HG02610 (cell line): Measurements from ENCODE around the gene MPEG1.

Experiments
- ATAC-seq: cut with Tn5 transposase; IDR thresholded peaks from one replicate; pipeline ENCODE4 v1.9.1; 2021; ENCODE audit warnings: mild to moderate bottlenecking, moderate library complexity; ENCODE audit not compliant: unreplicated experiment

MPEG1 gene, protein sequence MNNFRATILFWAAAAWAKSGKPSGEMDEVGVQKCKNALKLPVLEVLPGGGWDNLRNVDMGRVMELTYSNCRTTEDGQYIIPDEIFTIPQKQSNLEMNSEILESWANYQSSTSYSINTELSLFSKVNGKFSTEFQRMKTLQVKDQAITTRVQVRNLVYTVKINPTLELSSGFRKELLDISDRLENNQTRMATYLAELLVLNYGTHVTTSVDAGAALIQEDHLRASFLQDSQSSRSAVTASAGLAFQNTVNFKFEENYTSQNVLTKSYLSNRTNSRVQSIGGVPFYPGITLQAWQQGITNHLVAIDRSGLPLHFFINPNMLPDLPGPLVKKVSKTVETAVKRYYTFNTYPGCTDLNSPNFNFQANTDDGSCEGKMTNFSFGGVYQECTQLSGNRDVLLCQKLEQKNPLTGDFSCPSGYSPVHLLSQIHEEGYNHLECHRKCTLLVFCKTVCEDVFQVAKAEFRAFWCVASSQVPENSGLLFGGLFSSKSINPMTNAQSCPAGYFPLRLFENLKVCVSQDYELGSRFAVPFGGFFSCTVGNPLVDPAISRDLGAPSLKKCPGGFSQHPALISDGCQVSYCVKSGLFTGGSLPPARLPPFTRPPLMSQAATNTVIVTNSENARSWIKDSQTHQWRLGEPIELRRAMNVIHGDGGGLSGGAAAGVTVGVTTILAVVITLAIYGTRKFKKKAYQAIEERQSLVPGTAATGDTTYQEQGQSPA

DNA sequence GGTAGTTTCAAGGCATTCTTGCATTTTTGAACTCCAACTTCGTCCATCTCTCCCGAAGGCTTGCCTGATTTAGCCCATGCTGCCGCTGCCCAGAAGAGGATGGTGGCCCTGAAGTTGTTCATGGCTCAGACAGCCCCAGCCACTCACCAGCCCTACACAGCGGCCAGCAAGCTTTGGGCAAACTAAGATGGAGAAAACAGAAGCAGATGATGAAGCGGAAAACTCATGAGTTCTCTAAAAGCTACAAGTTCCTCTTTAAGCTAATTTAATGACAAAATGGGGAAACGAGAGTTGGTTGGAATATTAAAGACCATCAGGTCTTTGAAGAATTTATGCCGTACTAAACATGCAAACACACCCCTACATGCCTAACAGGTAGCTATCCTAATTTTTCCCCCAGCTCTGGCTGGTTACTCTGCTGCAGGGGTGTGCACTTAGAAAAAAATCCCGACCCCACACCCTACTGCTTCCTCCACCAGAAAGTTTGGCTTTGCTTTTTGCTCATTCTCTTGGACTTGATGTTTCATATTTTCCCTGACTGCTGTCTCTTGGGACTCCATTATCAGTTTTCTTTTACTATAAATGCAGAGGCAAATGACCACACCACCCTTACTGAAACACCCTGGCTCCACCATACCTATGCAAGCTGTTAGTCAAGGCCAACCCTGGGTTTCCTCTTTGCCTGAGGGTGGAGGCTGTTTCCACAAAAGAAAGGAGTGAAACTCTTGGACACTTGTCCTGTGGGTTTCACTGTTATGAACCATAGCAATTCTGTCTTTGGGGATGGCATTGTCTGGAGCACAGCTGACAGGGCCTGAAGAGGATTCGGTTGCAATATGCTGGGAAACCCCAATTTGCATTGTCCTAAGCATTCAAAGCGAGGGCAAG is at the start of gene MPEG1:
TSS of gene MPEG1 (minus strand) at position 184 of the 888 bp plus-strand sequence. CDS start at position 122, 62 bp downstream.
- peak; percentile 29 for ATAC-seq

DNA sequence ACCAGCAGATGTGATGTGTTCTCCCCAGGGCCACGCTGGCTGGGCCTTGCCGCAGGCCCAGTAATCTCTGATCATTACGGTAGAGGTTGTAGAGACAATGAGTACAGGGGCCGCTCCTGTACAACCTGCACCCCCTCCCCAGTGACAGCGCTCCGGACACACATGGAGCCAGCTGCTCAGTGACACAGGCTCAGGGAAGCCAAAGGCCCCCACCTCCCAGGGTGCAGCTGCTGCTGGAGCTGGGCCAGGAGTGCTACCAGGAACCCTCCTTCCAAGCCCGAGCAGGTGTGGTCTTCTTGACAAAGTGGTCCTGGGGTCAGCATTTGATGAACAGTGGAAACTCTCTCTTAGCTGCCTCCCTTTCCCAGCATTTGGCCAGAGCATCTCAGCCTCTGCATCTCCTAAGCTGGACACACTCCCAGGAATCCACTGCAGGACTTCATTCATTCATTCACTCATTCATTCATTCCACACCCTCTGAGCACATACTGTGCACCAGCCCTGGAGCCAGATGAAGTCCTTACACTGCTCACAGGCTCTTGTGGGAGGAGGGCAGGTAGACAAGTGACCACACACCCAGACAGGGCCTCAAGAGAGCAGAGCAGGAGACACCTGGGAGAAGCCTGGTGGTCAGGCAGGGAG is 49.6 kb upstream of the MPEG1 start:
- ATAC-seq: no peak

DNA sequence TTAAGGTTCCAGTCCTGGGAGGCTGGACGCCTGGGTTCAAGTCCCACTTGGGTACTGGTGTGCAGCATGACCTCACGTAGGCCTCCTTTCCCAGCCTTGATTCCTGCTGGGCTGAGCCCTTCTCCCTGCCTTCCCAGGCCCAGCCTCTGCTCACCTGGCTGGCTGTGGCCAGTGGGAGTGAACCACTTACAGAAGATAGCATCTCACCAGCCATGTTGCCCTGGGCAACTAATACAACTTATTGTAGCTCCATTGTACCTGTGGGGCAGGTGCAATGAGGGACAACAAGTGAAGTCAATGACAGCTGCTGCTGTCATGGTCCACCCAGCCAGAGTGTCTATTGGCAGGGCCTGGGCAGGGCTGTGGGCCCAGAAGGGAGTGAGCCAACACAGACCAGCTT is 48.4 kb upstream of the MPEG1 start:
- no peak for ATAC-seq

DNA sequence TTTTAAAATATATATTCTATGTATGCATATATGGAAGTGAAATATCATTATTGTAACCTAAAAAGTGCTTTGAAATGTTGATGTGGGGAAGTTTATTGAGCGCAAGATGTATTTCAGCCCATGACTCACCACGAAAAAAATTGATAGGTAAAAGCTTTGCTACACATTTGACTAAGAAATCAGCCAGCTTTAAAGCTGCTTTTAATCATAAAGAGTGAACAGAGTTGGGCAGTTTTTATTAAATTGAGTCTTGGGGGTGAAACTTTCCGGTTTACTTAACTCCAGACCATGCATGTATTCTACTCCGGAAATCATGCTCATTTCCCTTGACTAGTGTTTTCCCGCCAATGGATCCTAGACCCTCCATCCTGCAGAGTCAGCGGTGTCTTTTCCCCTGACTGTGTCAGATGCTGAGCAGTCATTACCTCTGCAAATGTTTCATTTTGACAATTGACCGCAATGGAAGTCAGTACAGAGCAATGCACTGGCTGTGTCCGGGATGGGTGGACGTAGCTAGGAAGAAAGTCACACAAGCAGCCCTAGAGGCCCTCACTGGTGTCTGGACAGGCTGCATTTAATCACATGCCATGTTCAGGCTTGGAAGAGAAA is 47.2 kb upstream of the MPEG1 start:
- ATAC-seq: peak; percentile 51

DNA sequence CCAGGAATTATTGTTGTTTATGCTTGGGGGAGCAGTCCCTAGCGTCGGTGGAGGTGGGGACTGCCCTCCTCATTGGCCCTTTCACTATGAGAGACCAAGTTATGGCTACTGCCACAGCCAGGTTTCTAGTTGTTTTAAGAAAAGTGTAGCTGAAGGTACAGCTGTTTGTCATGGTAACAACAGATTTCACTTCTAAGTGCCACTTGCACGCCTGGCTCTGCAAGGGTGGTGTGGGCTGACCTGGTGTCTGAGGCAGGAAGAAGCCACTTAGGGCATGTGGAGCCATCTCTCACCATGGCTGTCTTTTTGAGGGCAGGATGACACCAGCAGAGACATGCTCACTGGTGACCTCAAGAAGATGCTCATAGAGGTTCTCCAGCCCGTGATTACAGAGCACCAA is 46.3 kb upstream of the MPEG1 start:
- ATAC-seq: peak; percentile 41

DNA sequence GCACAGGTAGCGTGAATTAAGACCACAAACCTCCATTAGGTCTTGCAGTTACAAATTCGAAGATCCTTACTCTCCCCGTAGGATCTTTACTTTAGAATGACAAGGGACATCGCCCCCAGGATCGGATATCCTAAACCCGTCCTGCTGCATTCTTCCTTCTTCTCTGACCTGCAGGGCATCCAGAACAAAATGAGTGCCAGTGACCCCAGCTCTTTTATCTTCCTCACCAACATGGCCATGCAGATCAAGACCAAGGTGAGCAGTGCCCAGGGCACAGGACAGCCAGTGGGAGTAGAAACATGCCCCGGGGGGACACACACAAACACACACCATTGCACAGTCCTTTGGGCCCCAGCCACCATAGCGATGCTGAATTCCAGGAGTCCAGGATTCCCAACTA is 42.6 kb upstream of the MPEG1 start:
- no peak for ATAC-seq

DNA sequence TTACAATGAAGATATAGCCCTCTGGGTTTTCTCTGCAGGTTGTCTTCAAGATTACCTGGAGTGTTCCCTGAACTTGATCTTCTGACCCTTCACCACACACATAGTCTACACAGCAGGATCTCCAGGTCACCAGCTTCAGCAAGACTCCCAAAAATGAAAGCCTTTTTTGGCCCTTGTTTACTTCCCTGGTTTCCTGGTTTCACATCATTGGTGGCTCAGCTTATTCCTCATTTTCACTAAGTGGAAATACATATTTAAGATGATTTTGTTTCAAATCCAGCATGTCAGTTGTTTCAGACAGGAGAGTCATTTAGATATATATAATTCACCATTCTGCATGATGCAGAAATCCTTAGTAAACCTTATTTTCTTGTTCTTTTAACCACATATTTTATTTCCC is 41.6 kb upstream of the MPEG1 start:
- ATAC-seq: no peak

DNA sequence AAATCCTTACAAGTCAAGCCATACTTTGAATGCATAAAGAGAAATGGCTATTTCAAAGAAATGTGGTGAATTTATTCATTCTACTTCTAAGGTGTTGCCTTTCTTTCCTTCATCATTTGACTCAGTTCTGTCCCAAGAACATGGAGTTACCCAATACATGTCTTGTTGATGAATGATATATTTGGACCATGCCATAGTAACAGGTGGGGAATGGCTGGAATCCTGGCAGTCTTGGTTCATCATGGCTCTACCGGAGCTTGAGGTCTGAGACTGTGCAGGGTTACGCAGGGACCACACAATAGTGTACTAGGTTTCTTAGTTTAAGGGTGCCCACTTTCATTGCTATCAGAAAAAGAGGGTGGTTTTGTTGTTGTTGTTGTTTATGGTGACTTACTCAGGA is 40.3 kb upstream of the MPEG1 start:
- ATAC-seq: no peak

DNA sequence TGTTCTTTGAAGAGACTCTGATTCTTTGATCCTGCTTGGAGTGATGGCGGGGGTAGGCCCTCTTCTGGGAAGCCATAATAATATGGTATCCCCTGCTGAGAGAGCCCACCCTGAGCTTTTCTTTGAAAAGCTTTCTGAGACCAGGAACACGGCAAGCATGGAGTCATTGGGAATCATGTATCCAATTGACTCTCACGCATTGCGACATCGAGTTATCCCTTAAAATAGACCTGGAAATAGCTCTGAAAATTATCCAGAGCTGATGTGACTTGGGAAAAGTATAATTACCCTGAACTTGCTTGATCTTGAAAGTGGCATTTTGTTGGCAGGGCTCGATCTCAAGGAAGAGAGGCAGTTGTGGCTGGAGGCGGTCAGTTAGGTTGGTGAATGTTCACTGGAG is 36.8 kb upstream of the MPEG1 start:
- ATAC-seq: no peak

DNA sequence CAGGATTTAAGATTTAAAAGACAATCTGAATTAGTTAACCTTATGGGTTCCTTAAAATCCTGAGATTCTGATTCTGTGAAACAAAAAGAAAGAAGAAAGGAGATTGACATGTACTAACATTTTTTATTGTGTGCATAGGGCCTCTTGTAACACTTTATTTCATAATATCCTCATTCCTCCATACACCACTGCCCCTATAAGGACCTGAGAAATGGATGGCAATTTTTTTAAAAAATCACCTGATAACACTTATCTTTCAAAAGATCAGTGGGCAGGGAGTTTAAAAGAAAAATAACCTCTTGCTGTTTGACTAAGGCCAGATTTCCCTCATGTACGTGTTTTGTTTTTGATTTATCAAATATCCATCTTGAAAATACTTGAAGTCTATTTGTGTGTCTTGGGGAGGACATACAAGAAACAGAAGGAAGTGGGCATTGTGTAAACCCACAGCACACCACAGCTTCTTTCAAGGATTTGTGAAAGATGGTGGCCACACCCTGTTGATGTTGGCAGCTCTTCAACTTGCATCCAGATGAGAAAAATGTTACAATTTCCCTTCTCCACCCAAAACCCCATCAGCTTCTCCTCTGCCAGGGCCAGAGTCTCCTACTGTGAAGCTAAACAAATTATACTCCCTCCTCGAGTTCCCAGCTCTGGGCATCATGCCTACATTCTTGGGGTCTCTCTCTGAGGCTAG is 35.0 kb upstream of the MPEG1 start:
- no peak for ATAC-seq

DNA sequence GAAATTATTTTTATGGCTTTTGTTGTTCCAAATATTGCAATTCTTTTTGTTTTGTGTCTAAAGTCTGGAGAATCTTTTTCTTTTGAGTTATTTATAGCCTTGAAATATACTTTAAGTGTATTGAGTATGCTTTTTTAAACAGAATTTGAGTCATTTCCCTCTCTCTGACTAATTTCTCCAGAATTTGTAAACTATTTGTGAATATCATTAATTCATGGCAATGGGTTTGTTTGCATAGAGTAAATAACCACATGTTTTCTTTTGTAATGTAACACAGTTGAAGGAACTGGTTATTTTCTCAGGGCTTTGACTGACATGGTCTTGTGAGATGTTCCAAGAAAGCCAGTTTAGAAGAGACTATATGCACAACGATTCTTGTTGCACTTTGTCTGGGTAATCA is 30.9 kb upstream of the MPEG1 start:
- no peak for ATAC-seq

DNA sequence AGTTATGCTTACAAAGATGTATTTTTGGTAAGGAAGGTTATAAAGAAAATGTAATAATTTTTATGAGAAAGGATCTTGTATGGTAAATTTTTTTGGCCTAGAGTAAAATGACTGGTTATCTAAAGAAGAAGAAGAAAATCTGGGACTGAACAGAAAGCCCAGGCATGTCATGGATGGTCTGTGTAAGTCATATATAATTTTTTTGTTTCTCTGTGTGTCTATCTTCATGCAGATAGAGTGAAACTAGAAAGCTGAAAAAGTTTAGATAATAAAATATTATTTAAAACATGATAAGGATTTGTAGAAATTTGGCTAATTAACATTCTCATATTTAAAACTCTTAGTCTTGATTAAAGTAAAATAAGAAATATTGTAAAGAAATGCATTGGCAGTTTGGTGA is 27.6 kb upstream of the MPEG1 start:
- ATAC-seq: no peak

DNA sequence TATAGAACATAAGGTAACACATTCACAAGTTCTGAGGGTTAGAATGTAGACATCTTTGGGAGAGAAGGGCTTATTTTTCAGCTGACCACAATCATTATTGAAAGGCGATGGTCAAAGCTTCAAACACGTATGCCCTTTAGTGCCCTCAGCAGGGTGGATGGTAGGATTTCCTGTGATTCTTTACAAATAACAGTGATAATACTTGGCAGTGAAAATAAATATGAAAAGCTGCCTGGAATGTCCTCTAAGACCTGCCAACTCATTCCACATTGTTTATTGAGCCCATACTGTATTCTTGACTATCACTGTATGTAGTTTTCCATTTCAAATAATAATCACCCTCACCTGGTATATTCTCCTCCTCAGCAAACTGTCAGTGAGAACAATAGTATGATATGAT is 13.7 kb upstream of the MPEG1 start:
- ATAC-seq: no peak

DNA sequence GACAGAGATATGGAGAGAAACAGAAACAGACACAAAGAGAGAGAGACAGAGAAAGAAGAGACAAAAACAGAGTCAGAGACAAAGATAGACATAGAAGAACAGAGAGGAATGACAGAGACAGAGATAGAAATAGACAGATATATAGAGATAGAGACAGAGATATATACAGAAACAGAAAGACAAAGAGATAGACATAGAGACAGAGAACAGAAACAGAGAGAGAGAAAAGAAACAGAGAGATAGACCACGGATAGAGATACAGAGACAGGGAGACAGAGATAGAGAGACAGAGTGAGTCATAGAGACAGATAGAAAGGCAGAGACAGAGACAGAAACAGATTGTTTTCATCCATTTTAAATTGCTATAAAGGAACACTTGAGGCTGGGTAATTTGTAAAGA is 12.3 kb upstream of the MPEG1 start:
- peak; percentile 32 for ATAC-seq

DNA sequence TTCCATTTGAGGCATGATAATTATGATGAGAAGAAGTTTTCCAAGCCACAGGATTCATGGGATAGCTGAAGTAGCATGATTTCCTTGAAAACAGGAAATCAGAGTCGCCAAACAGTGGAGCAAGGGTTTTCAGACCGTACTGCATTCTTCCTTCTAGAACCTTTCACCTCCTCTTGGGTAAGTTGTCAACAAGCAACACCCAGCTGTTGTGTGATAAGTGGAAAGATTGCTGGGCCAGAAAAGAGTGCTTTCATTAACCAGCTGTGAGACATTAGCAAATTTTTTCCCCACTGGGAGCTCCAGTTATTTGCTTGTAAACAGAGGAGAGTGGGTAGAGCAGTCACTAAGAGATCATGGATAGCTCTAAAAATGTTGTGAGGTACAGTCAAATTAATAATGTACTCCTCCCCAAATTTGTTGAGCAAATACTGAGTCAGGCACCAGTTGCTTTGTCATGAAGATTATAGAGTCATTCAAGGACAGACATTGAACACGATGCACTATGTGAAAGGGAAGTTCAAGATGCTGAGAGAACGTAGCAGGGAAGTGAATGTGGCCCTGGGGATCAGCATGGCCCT is 11.7 kb upstream of the MPEG1 start:
- peak; percentile 41 for ATAC-seq

DNA sequence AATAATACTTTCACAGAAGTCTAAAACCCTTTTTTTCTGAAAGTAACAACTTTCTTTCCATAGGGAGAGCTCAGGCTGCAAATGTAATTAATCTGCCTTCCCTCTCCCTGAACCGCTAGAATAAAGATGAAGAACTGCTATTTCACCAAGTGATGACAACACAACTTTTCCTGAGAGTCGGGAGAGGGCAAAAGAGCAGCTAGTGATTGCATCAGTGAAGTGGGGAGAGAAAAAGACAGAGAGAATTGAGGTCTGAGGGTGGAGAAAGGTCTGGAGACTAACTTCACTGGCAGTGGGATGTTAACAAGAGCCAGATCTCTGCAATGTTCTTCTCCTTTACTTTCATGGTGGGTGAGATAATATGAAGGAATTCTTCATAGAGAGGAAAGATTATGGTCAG is 10.9 kb upstream of the MPEG1 start:
- ATAC-seq: no peak

DNA sequence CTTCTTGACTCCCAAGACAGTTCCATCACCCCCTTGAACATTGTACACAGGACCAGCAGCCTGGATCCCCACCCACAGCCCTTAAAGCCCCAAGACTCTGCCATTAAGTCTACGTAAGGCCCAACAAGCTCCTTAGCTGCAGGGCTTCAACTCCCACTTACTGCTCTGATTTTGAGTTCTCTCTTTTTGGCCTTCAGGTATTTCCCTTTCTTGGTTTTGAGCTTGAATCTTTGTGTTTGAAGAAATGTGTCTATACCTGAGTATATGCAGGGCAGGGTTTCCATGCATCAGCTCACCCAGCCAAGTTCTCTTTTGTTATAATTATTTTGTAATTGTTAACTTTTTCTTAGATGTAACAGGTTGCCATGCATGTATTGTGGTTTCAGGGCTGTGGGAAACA is 10.4 kb upstream of the MPEG1 start:
- ATAC-seq: no peak

DNA sequence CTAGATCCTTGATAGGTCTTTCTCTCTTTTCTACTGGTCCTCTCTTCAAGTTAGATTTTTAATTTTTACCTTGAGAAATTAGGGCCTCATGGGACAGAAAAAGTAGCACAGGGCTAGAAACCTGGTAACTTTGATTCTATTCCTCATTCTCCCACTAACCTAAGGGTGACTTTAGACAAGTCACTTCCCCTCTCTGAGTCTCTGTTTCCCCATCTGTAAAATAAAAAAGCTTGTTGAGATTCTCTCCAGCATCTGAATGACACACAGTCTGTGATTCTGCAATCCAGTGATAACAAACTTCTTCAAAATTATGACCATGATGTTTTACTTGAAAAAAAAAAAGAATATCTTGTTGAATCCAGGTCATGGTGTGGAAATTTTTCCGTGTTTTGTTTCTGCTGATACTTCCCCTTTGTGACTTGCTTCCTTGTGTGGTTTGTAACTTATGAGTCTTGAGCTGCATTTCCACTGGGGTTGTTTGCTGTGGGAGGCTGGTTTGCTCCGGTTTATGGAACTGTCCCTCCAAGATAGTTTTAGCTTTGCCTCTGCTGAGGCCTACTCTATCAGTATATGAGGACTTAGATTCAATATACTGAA is 9.8 kb upstream of the MPEG1 start:
- ATAC-seq: no peak

DNA sequence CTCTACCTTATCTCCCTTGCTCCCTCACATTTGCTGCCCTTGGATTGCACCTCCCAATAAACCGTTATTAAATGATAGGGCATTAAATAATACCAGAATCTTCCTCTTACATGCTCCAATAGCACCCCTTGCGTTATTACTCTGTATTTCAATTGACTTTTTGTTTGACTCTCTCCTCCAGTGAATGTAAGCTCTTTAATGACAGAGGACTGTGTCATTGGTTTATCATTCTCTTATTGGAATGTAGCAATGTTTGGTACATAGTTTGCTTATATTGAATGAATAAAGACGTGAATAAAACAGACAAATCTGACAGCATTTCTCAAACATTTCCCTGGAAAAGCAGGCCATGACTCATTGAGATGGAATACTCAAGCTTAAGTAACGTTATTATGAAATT is 8.7 kb upstream of the MPEG1 start:
- no peak for ATAC-seq
